GM18870 (cell line): Measurements from ENCODE around the gene ZNF460.
"Not testable (repeated sequence)": the region's sequence is repeated elsewhere in the genome, so short reads cannot be mapped to it uniquely, and the experiment has no call there.

Experiments
- ATAC-seq: cut with Tn5 transposase; IDR thresholded peaks from one replicate; pipeline ENCODE4 v1.9.1; 2021; ENCODE audit warnings: moderate library complexity; ENCODE audit not compliant: unreplicated experiment

ZNF460 gene

GRCh38 chr19:57280165-57280961 lies at the start of gene ZNF460:
Gene ZNF460 (plus strand): TSS chr19:57280485. CDS start chr19:57280807, 322 bp downstream.
- peak; percentile 65 for ATAC-seq

GRCh38 chr19:57231686-57232085 lies 48.6 kb upstream of the ZNF460 start:
- ATAC-seq, result no peak

- no peak for ATAC-seq
Measured at GRCh38 chr19:57233207-57233606, 47.1 kb upstream of the ZNF460 start.

GRCh38 chr19:57239982-57240310 lies 40.3 kb upstream of the ZNF460 start:
- no peak for ATAC-seq

GRCh38 chr19:57240311-57241090 lies 39.8 kb upstream of the ZNF460 start, which contains the start of gene ZNF805:
Gene ZNF805 (plus strand): TSS chr19:57240632. CDS start chr19:57240892, 260 bp downstream.
- ATAC-seq, result peak; percentile 79

- no peak for ATAC-seq
Measured at GRCh38 chr19:57241176-57241575, 39.1 kb upstream of the ZNF460 start.

- no peak for ATAC-seq
Measured at GRCh38 chr19:57242821-57243220, 37.5 kb upstream of the ZNF460 start.

GRCh38 chr19:57244513-57244912 lies 35.8 kb upstream of the ZNF460 start:
- ATAC-seq, result no peak

- no peak for ATAC-seq
Measured at GRCh38 chr19:57245066-57245465, 35.2 kb upstream of the ZNF460 start.

GRCh38 chr19:57245959-57246358 lies 34.3 kb upstream of the ZNF460 start:
- ATAC-seq, result no peak

- no peak for ATAC-seq
Measured at GRCh38 chr19:57248646-57249045, 31.6 kb upstream of the ZNF460 start.

- ATAC-seq, result no peak
Measured at GRCh38 chr19:57249329-57249728, 31.0 kb upstream of the ZNF460 start.

GRCh38 chr19:57253767-57254166 lies 26.5 kb upstream of the ZNF460 start:
- not testable (repeated sequence) for ATAC-seq

- no peak for ATAC-seq
Measured at GRCh38 chr19:57262044-57262443, 18.2 kb upstream of the ZNF460 start.

- no peak for ATAC-seq
Measured at GRCh38 chr19:57263244-57263741, 17.0 kb upstream of the ZNF460 start.

- ATAC-seq, result no peak
Measured at GRCh38 chr19:57267291-57267690, 13.0 kb upstream of the ZNF460 start.

- peak; percentile 40 for ATAC-seq
Measured at GRCh38 chr19:57269515-57270250, 10.6 kb upstream of the ZNF460 start.

GRCh38 chr19:57271280-57271679 lies 9.0 kb upstream of the ZNF460 start:
- ATAC-seq, result no peak

GRCh38 chr19:57273014-57273413 lies 7.3 kb upstream of the ZNF460 start:
- no peak for ATAC-seq

GRCh38 chr19:57276430-57276829 lies 3.9 kb upstream of the ZNF460 start:
- ATAC-seq, result no peak

GRCh38 chr19:57278481-57278880 lies 1.8 kb upstream of the ZNF460 start:
- not testable (repeated sequence) for ATAC-seq
